ENCODE data around the gene PAPPA2.

GRCh38 chr1:176894450-176894849 is 431.5 kb downstream of the PAPPA2 start:
- TF ChIP-seq CTCF (IDR thresholded peaks at IDR 0.05) = no peak
- no peak for TF ChIP-seq POLR2A (IDR thresholded peaks at IDR 0.05)
